ENCODE results near the gene CPAMD8. TPM values are rescaled to one million over a fixed set of nuclear protein-coding genes. Genes with fewer than 3 reads are reported as not detected.

CPAMD8 gene
- total RNA-seq, 2 experiments from 2014 or later = not detected

- Mint-ChIP-seq H3K4me3 (no peak overlapping the region), H3K4me1 (ENCODE audit: low read depth) (no peaks in the 10 kb centered on the region), H3K36me3 (ENCODE audit: low read depth) (peaks cover 11% of the 10 kb centered on the region), H3K27ac (no peak overlapping the region), H3K27me3 (no peaks in the 10 kb centered on the region), H3K9me3 (no peaks in the 10 kb centered on the region)
- ATAC-seq (no peak), DNase-seq (no peak)
- TF ChIP-seq CTCF (IDR thresholded peaks at IDR 0.05) = no peak
- ChIA-PET POLR2A (no interaction called here), CTCF (no interaction called here)
- intact Hi-C loops (cut with micrococcal nuclease) = no loop called here
Observed at GRCh38 chr19:17045907-17046502, 19.4 kb upstream of the CPAMD8 start.

- Mint-ChIP-seq H3K4me3 (no peak overlapping the region), H3K36me3 (ENCODE audit: low read depth) (peaks cover 4% of the 10 kb centered on the region), H3K4me1 (ENCODE audit: low read depth) (no peaks in the 10 kb centered on the region), H3K27ac (no peak overlapping the region), H3K9me3 (no peaks in the 10 kb centered on the region), H3K27me3 (no peaks in the 10 kb centered on the region)
- intact Hi-C loops (cut with micrococcal nuclease) = no loop called here
- no peak for DNase-seq
- POLR2A ChIA-PET = no interaction called here
- TF ChIP-seq CTCF (IDR thresholded peaks at IDR 0.05) = no peak
- ATAC-seq = no peak
- CTCF ChIA-PET = interaction anchor here (1.0 kb wide), 1 partner anchor 223 kb away, joined by 3 read pairs; the partner anchor contains the start of gene BABAM1
Observed at GRCh38 chr19:17043744-17044143, 17.1 kb upstream of the CPAMD8 start.

GRCh38 chr19:17041976-17042375, 15.4 kb upstream of the CPAMD8 start:
- no peaks in the 10 kb centered on the region for H3K9me3 Mint-ChIP-seq
- TF ChIP-seq CTCF (IDR thresholded peaks at IDR 0.05) = no peak
- no peak overlapping the region for H3K4me3 Mint-ChIP-seq
- intact Hi-C loops (cut with micrococcal nuclease) = no loop called here
- no peaks in the 10 kb centered on the region for H3K36me3 Mint-ChIP-seq (ENCODE audit: low read depth)
- H3K27ac Mint-ChIP-seq = no peak overlapping the region
- no peaks in the 10 kb centered on the region for H3K4me1 Mint-ChIP-seq (ENCODE audit: low read depth)
- no peaks in the 10 kb centered on the region for H3K27me3 Mint-ChIP-seq
- ChIA-PET CTCF (interaction anchor here (1.6 kb wide), 1 partner anchor 11 kb away, joined by 4 read pairs; no protein-coding TSS in a partner anchor), POLR2A (no interaction called here)
- no peak for DNase-seq
- no peak for ATAC-seq

- Mint-ChIP-seq H3K4me1 (ENCODE audit: low read depth) (no peaks in the 10 kb centered on the region), H3K36me3 (ENCODE audit: low read depth) (no peaks in the 10 kb centered on the region), H3K27me3 (peaks cover 5% of the 10 kb centered on the region), H3K27ac (no peak overlapping the region), H3K4me3 (no peak overlapping the region), H3K9me3 (no peaks in the 10 kb centered on the region)
- ChIA-PET POLR2A (no interaction called here), CTCF (interaction anchor here (1.0 kb wide), 1 partner anchor 14 kb away, joined by 3 read pairs; no protein-coding TSS in a partner anchor)
- DNase-seq (no peak), ATAC-seq (no peak)
- no peak for TF ChIP-seq CTCF (IDR thresholded peaks at IDR 0.05)
- intact Hi-C loops (cut with micrococcal nuclease) = no loop called here
Observed at GRCh38 chr19:17037966-17038500, 11.4 kb upstream of the CPAMD8 start.

- no peak overlapping the region for H3K27ac Mint-ChIP-seq
- no peaks in the 10 kb centered on the region for H3K36me3 Mint-ChIP-seq (ENCODE audit: low read depth)
- TF ChIP-seq CTCF (IDR thresholded peaks at IDR 0.05) = no peak
- intact Hi-C loops (cut with micrococcal nuclease) = no loop called here
- H3K4me3 Mint-ChIP-seq = no peak overlapping the region
- H3K27me3 Mint-ChIP-seq = peaks cover 9% of the 10 kb centered on the region
- ATAC-seq (no peak), DNase-seq (no peak)
- H3K4me1 Mint-ChIP-seq (ENCODE audit: low read depth) = no peaks in the 10 kb centered on the region
- CTCF ChIA-PET = no interaction called here
- H3K9me3 Mint-ChIP-seq = no peaks in the 10 kb centered on the region
- POLR2A ChIA-PET = no interaction called here
Observed at GRCh38 chr19:17037184-17037583, 10.6 kb upstream of the CPAMD8 start.

All from activated CD8-positive, alpha-beta T cell treated with anti-CD3 and anti-CD28 coated beads for 36 hours (primary cell).